Measurements from ENCODE around the gene RADIL.
A peak's percentile ranks its signal among the peaks of the same experiment; 100 is the strongest.
"Not testable (repeated sequence)": the region's sequence is repeated elsewhere in the genome, so short reads cannot be mapped to it uniquely, and the experiment has no call there.

RADIL gene

DNA sequence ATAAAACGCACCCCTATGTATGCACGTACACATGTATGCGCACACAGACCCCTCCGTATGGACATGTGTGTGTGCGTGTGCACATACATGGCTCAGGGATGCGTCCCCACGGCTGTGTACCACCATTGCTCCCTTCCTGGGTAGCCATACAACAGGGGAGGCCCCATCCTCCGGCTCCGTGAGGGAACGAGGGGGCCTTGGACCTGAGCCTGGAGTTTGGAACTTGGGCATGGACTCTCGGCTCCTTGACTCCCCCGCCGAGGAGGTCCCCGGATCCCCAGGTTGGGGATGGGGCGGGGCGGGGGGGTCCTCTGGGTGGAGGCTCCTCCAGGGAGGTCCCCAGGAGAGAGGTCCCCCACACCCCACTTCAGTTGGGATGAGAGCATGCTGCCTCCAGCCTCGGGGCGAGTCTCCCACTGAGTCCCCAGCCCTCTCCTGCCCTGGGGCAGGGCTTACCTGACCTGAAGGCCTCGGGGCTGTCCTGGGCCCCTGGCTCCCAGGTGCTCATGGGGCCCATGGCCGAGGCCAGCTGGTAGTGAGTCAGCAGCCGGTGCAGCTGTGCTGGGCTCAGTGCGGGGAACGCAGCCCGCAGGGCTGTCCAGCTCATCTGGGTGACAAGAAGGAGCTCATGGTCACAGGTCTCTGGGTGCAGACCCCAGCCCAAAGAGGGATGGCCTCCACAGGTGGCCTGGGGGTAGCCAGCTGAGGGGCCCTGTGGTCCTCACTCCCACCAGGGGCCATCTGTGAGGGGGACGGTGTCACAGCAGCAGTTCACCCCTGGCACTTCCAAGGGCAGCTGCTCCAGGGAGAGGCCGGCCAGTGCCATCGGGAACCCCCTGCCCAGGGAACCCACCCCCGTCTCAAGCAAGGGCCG, 78.2 kb downstream of the RADIL start:
- DNase-seq = no peak

DNA sequence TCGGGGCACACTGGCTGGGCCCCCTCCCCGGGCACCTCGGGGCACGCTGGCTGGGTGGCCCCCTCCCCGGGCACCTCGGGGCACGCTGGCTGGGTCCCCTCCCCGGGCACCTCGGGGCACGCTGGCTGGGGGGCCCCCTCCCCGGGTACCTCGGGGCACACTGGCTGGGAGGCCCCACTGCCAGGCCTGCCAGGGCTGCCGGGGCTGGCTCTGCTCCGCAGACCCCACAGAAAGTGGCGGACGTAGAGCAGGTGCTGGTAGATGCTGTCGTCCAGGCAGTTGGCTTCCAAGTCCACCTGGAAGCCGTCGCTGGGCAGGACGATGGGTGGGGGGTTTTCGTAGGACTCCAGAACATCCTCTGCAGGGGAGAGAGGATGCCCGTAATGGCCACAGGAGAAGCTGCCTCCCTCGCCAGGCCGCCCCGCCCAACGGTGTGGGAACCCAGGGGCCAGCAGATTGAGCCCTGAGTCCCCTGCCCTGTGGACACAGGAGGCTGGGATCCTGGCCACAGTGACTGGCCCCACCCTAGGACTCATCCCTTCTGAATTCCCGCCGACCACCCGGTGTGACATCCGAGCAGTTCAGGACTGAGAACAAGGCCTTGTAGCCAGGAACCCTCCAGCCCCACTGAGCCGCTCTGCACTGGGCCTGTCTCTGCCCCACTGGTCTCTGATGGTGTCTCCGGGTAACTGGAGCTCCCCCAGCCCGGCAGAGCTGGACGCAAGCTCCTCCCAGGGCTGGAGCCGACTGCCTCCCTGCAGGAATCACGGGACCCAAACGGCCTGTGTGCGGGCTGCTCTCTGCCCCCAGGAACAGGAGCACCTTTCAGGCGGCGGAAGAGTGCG, 79.9 kb downstream of the RADIL start:
- DNase-seq = no peak

DNA sequence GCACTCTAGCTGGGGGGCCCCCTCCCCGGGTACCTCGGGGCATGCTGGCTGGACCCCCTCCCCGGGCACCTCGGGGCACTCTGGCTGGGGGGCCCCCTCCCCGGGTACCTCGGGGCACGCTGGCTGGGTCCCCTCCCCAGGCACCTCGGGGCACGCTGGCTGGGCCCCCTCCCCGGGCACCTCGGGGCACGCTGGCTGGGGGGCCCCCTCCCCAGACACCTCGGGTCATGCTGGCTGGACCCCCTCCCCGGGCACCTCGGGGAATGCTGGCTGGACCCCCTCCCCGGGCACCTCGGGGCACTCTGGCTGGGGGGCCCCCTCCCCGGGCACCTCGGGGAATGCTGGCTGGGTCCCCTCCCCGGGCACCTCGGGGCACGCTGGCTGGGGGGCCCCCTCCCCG, 80.9 kb downstream of the RADIL start:
- DNase-seq = not testable (repeated sequence)

DNA sequence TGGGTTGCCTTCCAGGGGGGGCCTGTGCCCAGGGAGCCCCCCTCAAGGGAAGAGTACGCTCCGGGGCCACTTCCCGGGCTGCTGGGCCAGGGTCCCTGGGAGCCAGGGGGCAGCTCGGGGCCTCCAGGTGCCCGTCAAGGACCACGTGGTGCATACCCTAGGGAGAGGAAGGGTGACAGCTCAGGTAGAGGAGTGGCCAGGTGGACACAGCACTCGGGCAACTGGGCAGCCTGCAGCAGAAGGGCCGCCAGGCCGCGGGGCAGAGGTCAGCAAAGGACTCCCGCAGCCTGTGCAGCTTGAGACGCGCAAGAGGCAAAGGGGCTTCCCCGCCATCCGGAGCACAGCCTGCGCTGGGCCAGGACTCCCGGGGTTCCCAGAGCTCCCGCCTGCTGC, 81.7 kb downstream of the RADIL start:
- no peak for DNase-seq

DNA sequence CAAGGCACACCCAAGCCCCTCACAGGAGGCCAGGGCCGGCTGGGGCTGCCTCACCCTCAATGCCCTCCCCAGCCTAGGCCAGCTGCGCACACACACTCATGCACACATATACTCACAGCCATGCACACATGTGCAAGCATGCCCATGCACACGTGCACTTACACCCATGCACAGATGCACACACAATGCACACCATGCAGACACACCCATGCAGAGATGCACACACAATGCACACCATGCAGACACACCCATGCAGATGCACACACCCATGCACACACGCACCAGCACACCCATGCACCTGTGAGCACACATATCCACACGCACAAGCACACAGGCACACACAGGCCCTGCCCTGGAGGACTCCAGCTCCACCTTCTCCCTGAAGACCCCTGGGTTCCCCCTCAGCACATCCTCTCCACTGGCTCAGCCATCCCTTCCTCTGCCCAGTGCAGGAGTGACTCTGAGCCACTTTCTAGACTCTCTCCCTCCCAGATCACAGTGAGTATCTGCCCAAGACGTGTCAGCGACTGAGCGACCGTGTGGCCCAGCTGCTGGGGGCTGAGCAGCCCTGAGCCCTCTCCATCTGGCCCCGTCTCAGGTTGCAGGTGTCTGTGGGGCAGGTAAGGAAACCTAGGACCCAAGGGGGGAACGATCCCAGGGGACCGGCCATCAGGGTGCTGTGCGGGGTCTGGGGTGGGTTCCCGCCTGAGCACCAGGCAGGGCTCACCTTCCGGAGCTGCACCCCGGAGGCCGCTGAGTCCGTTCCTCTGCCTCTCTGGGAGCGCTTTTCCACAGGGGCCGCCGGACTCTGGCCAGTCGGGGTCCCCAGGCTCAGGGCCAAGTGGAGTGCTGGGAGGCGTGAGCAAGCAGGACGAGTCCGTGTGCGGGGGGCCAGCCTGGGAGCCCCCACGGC, 82.3 kb downstream of the RADIL start:
- peak; percentile 79 for DNase-seq

DNA sequence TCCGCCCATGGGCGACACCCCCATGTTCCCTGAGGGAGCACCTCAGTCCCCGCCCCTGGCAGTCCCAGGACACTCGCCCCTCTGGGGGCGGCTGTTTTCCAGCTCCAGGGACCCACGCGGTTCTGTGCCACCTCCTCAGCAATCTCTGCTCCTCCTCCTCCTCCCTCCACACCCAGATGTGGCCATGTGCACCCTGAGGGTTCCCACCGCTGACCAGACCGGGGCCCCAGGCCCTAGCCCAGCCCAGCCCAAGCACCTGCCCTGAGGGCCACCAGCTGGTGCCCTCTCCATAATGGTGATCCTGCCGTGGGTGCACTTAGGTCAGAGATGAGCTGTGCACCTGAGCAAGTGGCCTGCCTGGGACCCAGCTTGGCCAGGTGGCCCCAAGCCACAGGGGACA, 83.0 kb downstream of the RADIL start:
- no peak for DNase-seq

DNA sequence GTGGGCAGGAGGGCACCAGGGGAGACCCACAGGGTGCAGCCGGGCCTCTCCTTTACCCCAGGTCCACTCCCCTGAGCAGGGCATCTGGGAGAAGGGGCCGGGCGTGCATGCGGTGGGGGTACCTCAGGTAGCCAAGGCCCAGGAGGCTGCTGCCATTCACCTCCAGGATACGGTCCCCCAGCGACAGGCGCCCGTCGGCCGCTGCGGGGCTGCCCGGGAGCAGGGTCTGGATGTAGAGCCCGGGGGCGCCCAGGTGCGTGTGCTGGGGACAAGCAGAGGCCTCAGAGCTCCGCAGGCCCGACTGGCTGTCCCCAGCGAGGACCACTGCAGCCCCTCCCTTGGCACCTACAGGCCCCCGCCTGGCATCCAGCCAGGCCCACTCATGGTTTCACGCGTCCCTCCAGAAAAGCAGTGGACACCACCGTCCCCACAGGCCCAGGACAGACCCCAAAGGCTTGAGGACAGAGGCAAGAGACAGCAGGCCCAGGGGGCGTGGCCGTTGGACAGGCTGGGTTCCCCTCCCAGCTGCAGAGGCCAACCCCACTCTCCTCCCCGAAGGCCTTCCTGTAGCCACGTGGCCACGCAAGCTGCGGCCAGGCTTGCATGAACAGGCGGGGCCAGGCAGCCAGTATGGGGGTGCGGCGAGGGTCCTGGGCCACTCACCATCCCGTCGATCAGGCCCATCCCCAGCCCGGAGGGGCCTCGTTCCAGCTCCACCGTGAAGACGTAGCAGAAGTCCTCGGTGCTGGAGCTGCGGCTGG, 83.8 kb downstream of the RADIL start:
- DNase-seq = no peak

DNA sequence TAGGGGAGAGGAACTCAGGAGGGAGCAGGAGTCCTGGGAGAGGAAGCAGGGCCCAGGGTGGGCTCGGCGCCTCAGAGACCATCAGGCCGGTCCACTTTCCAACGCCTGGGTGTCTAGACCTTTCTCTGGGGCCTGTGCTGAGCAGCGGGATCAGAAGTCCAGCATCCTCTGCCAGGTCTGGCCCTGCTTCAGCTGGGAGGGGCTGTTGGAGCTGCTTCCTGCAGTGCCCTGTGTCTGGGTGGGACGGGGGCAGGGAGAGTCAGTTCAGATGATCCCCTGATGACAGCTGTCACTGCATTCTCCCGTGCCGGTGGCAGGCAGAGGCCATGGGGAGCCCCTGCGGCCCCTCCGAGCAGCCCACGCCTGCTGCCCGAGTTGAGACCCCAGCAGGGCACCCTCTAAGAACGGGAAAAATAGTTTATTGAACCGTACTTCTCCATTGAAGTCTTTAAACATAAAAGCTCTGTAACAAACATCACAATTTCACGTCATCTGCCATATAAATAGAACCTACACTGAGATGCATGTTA, 84.7 kb downstream of the RADIL start:
- DNase-seq = no peak

DNA sequence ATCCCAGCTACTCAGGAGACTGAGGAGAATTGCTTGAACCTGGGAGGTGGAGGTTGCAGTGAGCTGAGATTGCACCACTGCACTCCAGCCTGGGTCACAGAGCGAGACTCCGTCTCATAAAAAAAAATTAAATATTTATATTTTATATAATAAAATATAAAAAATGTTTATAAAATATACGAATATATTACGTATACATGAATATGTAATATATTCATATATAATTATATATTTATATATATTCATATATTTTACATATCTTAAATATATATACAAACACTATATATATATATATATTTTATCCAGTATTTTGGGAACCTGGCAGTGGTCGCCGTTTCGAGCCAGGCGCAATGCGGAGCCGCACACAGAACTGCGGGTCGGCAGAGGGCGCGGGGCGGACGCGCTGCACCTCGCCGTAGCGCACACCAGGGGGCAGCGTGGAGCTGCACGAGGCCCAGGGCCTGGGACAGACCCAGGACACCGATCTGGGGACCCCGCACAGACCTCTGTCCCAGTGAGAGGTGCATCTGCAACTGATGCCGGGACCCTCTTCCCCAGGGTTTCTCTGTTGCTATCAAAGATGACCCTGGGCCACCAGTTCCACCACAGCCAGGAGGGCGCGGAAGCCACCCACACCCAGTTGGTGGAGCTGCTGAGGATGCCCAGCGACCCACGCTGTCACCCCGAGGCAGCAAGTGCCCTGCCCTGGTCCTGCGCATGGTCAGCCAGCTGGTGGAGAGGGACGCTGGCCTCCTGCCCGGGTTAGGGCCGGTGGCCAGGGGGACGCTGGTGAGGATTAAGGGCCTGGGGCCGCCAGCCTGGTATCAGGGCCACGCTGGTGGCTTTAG, 85.4 kb downstream of the RADIL start:
- DNase-seq = no peak

DNA sequence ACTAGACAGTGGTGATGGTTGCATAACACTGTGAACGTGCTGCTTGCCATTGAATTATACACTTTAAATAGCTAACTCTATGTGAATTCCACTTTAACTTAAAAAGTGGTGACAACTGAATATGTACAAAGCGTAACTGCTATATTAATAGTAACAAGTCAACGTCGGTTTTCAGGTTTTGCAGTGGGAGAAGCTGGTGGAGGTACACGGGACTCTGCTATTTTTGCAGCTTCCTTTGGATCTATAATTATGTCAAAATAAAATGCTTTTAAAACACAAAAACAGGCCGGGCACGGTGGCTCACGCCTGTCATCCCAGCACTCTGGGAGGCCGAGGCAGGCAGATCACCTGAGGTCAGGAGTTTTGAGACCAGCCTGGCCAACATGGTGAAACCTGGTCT, 87.1 kb downstream of the RADIL start:
- no peak for DNase-seq

DNA sequence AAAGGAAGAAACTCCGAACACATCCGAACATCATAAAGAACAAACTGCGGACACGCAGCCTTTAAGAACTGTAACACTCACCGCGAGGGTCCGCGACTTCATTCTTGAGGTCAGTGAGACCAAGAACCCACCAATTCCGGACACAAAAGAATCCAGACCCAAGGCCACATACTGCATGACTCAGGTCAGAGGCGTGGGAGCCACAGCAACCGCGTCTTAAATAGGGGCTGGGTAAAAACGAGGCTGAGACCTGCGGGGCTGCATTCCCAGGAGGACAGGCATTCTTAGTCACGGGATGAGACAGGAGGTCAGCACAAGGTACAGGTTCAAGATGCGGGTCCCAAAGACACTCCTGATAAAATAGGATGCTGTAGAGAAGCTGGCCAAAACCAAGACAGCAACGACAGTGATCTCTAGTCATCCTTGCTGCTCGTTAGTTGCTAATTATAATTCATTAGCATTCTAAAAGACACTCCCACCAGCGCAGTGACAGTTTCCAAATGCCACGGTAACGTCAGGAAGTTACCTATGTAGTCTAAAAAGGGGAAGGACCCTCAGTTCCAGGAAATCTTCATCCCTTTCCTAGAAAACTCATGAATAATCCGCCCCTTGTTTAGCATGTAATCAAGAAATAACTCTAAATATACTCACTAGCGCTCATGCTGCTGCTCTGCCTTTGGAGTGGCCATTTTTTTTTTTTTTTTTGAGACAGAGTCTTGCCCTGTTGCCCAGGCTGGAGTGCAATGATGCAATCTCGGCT, 88.7 kb downstream of the RADIL start:
- no peak for DNase-seq

DNA sequence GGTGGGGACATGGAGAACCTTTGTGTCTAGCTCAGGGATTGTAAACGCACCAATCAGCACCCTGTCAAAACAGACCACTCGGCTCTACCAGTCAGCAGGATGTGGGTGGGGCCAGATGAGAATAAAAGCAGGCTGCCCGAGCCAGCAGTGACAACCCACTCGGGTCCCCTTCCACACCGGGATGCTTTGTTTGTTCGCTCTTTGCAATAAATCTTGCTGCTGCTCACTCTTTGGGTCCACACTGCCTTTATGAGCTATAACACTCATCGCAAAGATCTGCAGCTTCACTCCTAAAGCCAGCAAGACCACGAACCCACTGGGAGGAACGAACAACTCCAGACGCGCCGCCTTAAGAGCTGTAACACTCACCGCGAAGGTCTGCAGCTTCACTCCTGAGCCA, 89.3 kb downstream of the RADIL start:
- not testable (repeated sequence) for DNase-seq

DNA sequence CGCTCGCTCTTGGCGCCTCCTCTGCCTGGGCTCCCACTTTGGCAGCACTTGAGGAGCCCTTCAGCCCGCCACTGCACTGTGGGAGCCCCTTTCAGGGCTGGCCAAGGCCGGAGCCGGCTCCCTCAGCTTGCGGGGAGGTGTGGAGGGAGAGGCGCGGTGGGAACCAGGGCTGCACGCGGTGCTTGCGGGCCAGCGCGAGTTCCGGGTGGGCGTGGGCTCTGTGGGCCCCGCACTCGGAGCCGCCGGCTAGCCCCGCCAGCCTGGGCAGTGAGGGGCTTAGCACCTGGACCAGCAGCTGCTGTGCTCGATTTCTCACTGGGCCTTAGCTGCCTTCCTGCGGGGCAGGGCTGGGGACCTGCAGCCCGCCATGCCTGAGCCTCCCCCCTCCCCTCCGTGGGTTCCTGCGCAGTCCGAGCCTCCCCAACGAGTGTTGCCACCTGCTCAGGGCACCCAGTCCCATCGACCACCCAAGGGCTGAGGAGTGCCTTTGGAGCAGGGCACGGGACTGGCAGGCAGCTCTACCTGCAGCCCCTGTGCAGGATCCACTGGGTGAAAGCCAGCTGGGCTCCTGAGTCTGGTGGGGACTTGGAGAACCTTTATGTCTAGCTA, 90.0 kb downstream of the RADIL start:
- DNase-seq = not testable (repeated sequence)

DNA sequence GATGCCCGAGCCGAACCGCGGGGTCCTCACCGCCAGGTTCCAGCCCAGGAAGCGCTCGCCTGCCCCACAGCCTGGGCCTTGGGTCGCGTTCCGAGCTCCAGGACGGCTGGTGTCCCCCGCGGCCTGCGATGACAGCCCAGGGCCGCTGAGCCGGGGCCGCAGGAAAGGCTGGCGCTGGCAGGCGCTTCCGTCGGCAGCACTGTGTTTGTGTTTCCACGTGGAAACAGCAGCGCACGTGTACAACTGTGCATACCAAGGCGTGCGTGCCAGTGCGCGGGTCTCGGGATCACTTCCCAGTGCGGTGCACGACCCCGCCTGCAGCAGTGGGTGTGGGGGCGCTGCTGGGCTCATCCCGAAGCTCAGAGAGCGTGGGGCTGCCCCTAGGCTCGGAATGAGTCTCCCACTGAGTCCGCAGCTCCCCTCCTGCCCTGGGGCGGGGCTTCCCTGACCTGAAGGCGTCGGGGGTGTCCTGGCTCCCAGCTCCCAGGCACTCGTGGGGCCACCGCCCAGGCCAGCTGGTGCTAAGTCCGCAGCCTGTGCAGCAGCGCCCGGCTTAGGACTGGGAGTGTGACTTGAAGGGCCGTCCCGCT, 90.9 kb downstream of the RADIL start:
- DNase-seq = no peak

DNA sequence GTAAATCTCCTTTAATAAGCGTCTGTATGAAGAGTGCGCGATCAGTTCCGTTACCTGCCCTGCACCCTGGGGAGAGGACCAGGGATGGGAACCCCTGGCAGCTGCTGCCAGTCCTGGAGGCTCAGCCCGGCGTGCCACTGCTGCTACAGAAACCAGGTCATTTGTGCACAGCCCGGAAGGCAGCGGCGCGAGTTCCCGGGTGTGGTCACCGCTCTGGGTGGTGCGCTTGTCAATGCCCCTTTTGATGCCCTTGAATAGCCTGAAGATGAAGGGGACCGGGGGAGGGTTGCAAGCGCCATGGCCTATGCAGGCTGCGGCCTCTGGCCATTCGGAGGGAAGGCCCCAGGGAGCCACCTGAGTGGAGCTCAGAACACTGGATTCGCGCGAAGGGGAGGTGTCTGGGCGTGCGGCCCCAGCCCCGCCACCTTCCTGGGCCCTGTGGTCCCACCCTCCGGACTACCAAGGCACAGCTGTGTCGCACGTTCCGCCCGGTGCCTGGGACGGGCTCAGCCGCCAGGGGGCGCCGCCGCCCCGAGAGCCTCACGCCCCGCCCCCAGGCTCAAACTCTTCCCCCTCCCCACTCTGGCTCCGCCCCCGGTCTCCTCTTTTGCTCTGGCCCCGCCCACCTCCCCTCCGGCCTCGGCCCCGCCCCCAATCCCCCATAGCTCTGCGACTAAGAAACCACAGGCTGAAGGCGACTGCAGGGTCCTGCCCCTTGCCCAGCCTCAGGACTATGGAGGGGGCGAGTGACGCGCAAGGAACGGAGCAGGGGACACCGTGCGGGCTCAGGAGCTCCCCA, 91.6 kb downstream of the RADIL start:
- DNase-seq = no peak

DNA sequence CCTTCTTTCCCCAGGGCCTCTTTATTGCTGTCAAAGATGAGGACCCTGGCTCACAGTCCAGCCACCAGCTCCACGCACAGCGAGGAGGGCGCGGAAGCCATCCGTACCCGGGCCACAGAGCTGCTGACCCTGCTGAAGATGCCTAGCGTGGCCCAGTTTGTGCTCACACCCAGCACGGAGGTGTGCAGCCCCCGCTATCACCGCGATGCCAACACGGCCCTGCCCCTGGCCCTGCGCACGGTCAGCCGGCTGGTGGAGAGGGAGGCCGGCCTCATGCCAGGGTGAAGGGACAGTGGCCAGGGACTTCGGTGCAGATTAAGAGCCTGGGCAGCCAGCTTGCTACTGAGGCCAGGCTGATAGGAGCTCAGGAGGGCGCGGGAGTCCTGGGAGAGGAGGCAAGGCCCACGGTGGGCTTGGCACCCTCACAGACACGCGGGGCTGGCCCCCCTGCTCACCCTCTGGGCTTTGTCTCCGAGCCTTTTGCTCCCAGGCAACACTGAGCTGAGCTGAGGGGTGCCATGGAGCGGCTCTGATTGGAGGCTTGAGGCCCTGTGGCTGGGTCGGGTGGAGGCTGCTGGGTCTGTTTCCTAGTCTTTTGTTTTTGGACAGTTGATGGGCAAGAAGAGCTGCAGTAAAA, 92.3 kb downstream of the RADIL start:
- no peak for DNase-seq

DNA sequence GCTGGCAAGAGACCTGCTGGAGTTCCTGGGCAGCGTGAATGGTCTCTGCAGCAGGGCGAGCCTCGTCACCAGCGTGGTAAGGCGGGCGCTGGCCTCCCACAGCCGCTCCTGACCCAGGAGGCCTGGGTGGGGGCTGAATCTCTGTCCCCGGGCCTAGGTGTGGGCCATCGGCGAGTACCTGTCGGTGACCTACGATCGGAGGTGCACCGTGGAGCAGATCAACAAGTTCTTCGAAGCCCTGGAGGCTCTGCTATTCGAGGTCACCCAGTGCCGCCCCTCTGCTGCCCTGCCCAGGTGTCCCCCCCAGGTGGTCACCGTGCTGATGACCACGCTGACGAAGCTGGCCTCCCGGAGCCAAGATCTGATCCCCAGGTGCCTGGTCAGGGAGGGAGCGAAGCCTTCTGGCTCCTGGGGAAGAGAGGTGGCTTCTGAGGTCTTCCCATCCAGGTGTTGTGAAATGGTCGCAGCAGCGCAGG, 93.0 kb downstream of the RADIL start:
- no peak for DNase-seq

DNA sequence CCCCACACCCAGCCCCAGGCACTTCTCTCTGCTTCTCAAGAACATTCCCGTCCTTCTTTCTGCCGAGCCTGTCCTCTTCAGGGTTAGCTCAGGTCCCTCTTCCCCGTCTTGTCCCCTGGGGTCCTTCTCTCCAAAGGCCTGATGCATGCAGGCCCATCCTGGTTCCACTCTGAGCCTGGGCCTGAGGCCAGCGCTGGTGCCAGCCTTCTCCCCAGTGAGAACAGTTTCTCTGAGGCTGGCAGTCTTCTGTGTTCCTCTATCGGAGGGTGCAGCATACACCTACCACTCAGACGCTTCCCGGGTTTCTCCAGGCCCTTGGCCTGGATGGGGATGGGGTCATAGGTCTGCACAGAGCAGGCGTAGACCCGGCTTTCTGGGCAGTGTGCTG, 93.4 kb downstream of the RADIL start:
- no peak for DNase-seq

Measured in NCI-H2171 (cell line).